Breast epithelium (tissue), 4 donors: ENCODE data around the gene RXFP4. TPM values are rescaled to one million over a fixed set of nuclear protein-coding genes. Genes with fewer than 3 reads are reported as not detected.
A peak's percentile ranks its signal among the peaks of the same experiment; 100 is the strongest.

Source experiments
- DNase-seq, 2 donors: peaks; one replicate each; pipeline ENCODE4 v3.0.0-alpha.2; 2019; ENCODE audit warnings: low spot score in 2 of 2
- H3K27ac ChIP-seq, 2 donors: fragments of 200-600 bp; sonication (generic) in 1 of 2; one replicate each; pipeline ENCODE4 v1.5.1; 2016 to 2019; ENCODE audit warnings: mild to moderate bottlenecking in 1 of 2
- H3K27me3 ChIP-seq, 2 donors: fragments of 200-600 bp; sonication (generic) in 1 of 2; one replicate each; pipeline versions ENCODE4 v1.5.1 to v1.6.0; 2017 to 2019; ENCODE audit warnings: control low read depth in 1 of 2, mild to moderate bottlenecking in 1 of 2
- H3K36me3 ChIP-seq: fragments of 200-600 bp; one replicate; pipeline ENCODE4 v1.5.1; 2019
- H3K4me1 ChIP-seq, 2 donors: fragments of 200-600 bp; sonication (generic); one replicate each; pipeline ENCODE4 v1.5.1; 2016 to 2019; ENCODE audit warnings: control low read depth in 1 of 2
- H3K4me3 ChIP-seq, 3 donors: fragments of 200-600 bp; sonication (generic); 1 replicate in 2 of 3; 2 replicates in 1 of 3; pipeline ENCODE4 v1.5.1; 2016 to 2019; ENCODE audit warnings: mild to moderate bottlenecking in 3 of 3, moderate library complexity in 2 of 3
- H3K9me3 ChIP-seq, 2 donors: fragments of 200-600 bp; sonication (generic) in 1 of 2; one replicate each; pipeline ENCODE4 v1.5.1; 2016 to 2019; ENCODE audit warnings: control low read depth in 1 of 2
- CTCF ChIP-seq, 3 donors: fragments of 450-650 bp; IDR thresholded peaks; one replicate each; pipeline ENCODE4 v1.5.1; 2016 to 2017; ENCODE audit warnings: antibody characterized with exemption in 3 of 3, mild to moderate bottlenecking in 3 of 3, moderate library complexity in 3 of 3
- POLR2A ChIP-seq: fragments of 450-650 bp; IDR thresholded peaks from one replicate; pipeline ENCODE4 v1.6.1; 2016; ENCODE audit warnings: antibody characterized with exemption, mild to moderate bottlenecking, moderate library complexity
- POLR2AphosphoS5 ChIP-seq, 3 donors: sonication (generic); formaldehyde crosslinking; IDR thresholded peaks; one replicate each; pipeline ENCODE4 v1.6.1; 2017; ENCODE audit warnings: antibody characterized with exemption in 3 of 3
- intact Hi-C: fragments of 100-400 bp; cut with DNase I; formaldehyde crosslinking; loops from one replicate; pipeline ENCODE4 v1.15.1; 2023; ENCODE audit warnings: low total_unique reads
- total RNA-seq, 3 donors: library from RNA; depleted of rRNA; stranded (reverse); fragments of >200 nt; gene quantifications; one replicate each; pipeline ENCODE4 v1.1.0, GENCODE V29; 2016

RXFP4 gene
- total RNA-seq, 3 donors from 2014 or later, result not detected

GRCh38 chr1:155967341-155968050, 26.1 kb downstream of the RXFP4 start:
- H3K4me3 ChIP-seq, result peak overlapping the region in 2 of 3 donors; percentile 2 to 22
- no peaks in the 10 kb centered on the region for H3K9me3 ChIP-seq
- peak overlapping the region; percentile 68 to 86 for H3K27ac ChIP-seq
- TF ChIP-seq CTCF (IDR thresholded peaks at IDR 0.05) (no peak), POLR2A (no peak), POLR2AphosphoS5 (IDR thresholded peaks at IDR 0.05) (no peak)
- intact Hi-C loops, result loop anchor here (5.0 kb wide), 1 partner anchor 250 kb away; no protein-coding TSS in a partner anchor
- H3K4me1 ChIP-seq, result peaks cover 0 to 20% of the 10 kb centered on the region in 2 donors
- peaks cover 18% of the 10 kb centered on the region for H3K36me3 ChIP-seq
- no peak for DNase-seq
- no peaks in the 10 kb centered on the region for H3K27me3 ChIP-seq

- peaks cover 0 to 15% of the 10 kb centered on the region in 2 donors for H3K4me1 ChIP-seq
- H3K27me3 ChIP-seq, result no peaks in the 10 kb centered on the region
- peaks cover 18% of the 10 kb centered on the region for H3K36me3 ChIP-seq
- intact Hi-C loops, result loop anchor here (5.0 kb wide), 1 partner anchor 249 kb away; no protein-coding TSS in a partner anchor
- no peak for DNase-seq
- peak overlapping the region; percentile 55 to 86 for H3K27ac ChIP-seq
- TF ChIP-seq CTCF (IDR thresholded peaks at IDR 0.05) (no peak), POLR2A (no peak), POLR2AphosphoS5 (IDR thresholded peaks at IDR 0.05) (no peak)
- no peaks in the 10 kb centered on the region for H3K9me3 ChIP-seq
- peak overlapping the region in 1 of 3 donors; percentile 22 for H3K4me3 ChIP-seq
These were observed 26.6 kb downstream of the RXFP4 start for GRCh38 chr1:155968051-155968400.

GRCh38 chr1:155968670-155969069, 27.2 kb downstream of the RXFP4 start:
- no peaks in the 10 kb centered on the region for H3K9me3 ChIP-seq
- H3K27me3 ChIP-seq, result no peaks in the 10 kb centered on the region
- H3K4me3 ChIP-seq, result no peak overlapping the region
- intact Hi-C loops, result loop anchor here (5.0 kb wide), 1 partner anchor 249 kb away; no protein-coding TSS in a partner anchor
- DNase-seq, result no peak
- peaks cover 18% of the 10 kb centered on the region for H3K36me3 ChIP-seq
- peaks cover 0 to 15% of the 10 kb centered on the region in 2 donors for H3K4me1 ChIP-seq
- peak overlapping the region; percentile 45 to 55 for H3K27ac ChIP-seq
- TF ChIP-seq POLR2AphosphoS5 (IDR thresholded peaks at IDR 0.05) (no peak), CTCF (IDR thresholded peaks at IDR 0.05) (no peak), POLR2A (no peak)

DNA sequence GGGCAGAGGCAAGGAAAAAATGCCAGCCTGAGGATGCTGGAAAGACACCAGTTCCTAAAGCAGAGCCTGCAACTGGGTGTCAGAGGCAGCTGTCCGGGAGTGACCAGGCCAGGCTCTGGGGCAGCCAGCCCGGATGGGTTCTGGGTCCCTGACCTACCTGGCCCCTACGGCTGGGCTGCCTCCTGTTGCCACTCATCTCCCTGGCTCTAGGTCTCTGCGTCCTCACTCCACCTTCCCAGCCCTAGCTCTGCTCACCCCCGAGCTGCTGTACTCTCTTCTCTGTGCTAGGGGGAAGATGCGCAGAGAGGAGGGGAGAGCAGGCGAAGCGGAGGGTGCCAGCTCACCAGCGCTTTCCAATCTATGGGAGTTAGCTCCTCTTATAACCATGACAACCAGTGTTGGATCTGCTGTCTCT, 27.9 kb downstream of the RXFP4 start:
- H3K27ac ChIP-seq, result peak overlapping the region; percentile 45 to 55
- H3K4me3 ChIP-seq, result no peak overlapping the region
- TF ChIP-seq POLR2A, result no peak
- TF ChIP-seq POLR2AphosphoS5 (IDR thresholded peaks at IDR 0.05), result no peak
- no peak for TF ChIP-seq CTCF (IDR thresholded peaks at IDR 0.05)
- intact Hi-C loops, result loop anchor here (5.0 kb wide), 1 partner anchor 248 kb away; no protein-coding TSS in a partner anchor
- H3K4me1 ChIP-seq, result peaks cover 3 to 22% of the 10 kb centered on the region in 2 donors
- DNase-seq, result no peak
- H3K36me3 ChIP-seq, result peaks cover 18% of the 10 kb centered on the region
- no peaks in the 10 kb centered on the region for H3K27me3 ChIP-seq
- H3K9me3 ChIP-seq, result no peaks in the 10 kb centered on the region

GRCh38 chr1:155970531-155971167, 29.2 kb downstream of the RXFP4 start:
- Histone ChIP-seq H3K27me3 (no peaks in the 10 kb centered on the region), H3K9me3 (no peaks in the 10 kb centered on the region), H3K4me1 (peaks cover 12 to 34% of the 10 kb centered on the region in 2 donors), H3K36me3 (peaks cover 11% of the 10 kb centered on the region), H3K4me3 (no peak overlapping the region), H3K27ac (peak overlapping the region; percentile 45 to 55)
- no peak for DNase-seq
- TF ChIP-seq CTCF (IDR thresholded peaks at IDR 0.05) (no peak), POLR2AphosphoS5 (IDR thresholded peaks at IDR 0.05) (no peak), POLR2A (no peak)
- intact Hi-C loops, result no loop called here
